K562 (cell line): ENCODE data around the gene ZMYND8. TPM values are rescaled to one million over a fixed set of nuclear protein-coding genes. Genes with fewer than 3 reads are reported as not detected.
A peak's percentile ranks its signal among the peaks of the same experiment; 100 is the strongest.

Source experiments
- AFF1 ChIP-seq, 2 experiments: fragments of 450-650 bp; IDR thresholded peaks; 2 replicates each; pipeline ENCODE4 v1.6.1; 2018; ENCODE audit warnings: mild to moderate bottlenecking in 2 of 2, low read depth in 1 of 2; ENCODE audit not compliant: partially characterized antibody in 2 of 2
- CHCHD3 ChIP-seq: fragments of 250-450 bp; sonication (Bioruptor Pico); IDR thresholded peaks from 2 replicates; pipeline ENCODE4 v2.1.2; 2022; ENCODE audit warnings: mild to moderate bottlenecking
- CHD1 ChIP-seq: fragments of 200-600 bp; sonication (generic); IDR thresholded peaks from one replicate; pipeline ENCODE4 v1.6.1; 2012; ENCODE audit warnings: mild to moderate bottlenecking, moderate library complexity, low read length, inconsistent platforms
- FOXA3 ChIP-seq, 2 experiments: fragments of 450-650 bp in 1 of 2; sonication (generic) in 1 of 2; formaldehyde crosslinking; IDR thresholded peaks in 1 of 2; conservative IDR thresholded peaks in 1 of 2; 2 replicates each; pipeline versions ENCODE4 v1.4.0 to v1.8.0; 2020 to 2022; ENCODE audit warnings: mild to moderate bottlenecking in 2 of 2, missing genetic modification reagents in 1 of 2
- GMEB1 ChIP-seq: fragments of 250-450 bp; sonication (Bioruptor Pico); IDR thresholded peaks from 2 replicates; pipeline ENCODE4 v1.4.0; 2020; ENCODE audit warnings: mild to moderate bottlenecking
- MAFF ChIP-seq: IDR thresholded peaks from 2 replicates; pipeline ENCODE4 v1.6.1; 2012; ENCODE audit warnings: low read length, improper control_type of control experiment
- PHF8 ChIP-seq: fragments of 200-600 bp; sonication (generic); IDR thresholded peaks from 2 replicates; pipeline ENCODE4 v1.6.1; 2012; ENCODE audit warnings: mixed run types, mild to moderate bottlenecking, inconsistent platforms, low read length, moderate library complexity, borderline replicate concordance
- RBFOX2 ChIP-seq: fragments of 200-400 bp; formaldehyde crosslinking; IDR thresholded peaks from 2 replicates; pipeline ENCODE4 v1.6.1; 2017; ENCODE audit warnings: low read depth, mild to moderate bottlenecking, low read length, moderate library complexity
- ZBTB40 ChIP-seq, 2 experiments: fragments of 450-650 bp in 1 of 2; sonication (generic) in 1 of 2; formaldehyde crosslinking in 1 of 2; IDR thresholded peaks; 2 replicates each; pipeline versions ENCODE4 v1.7.1 to v1.9.0; 2016 to 2022; ENCODE audit warnings: inconsistent platforms in 1 of 2, mild to moderate bottlenecking in 1 of 2, missing genetic modification reagents in 1 of 2
- ZNF134 ChIP-seq: fragments of 250-450 bp; sonication (Bioruptor Pico); conservative IDR thresholded peaks from 2 replicates; pipeline ENCODE4 v1.4.0; 2020
- polyA plus RNA-seq, 8 experiments: library from polyadenylated mRNA; depleted of rRNA in 4 of 8; stranded (reverse) in 5 of 8; unstranded in 3 of 8; fragments of >200 nt; fragmentation: Nextera tagmentation in 2 of 8; fragmentation: Illumina TruSeq in 1 of 8; extraction: Ambion mirVana in 2 of 8; extraction: Trizol in 1 of 8; gene quantifications; 2 replicates each; pipeline versions ENCODE4 v1.2.1 to v1.2.3, GENCODE V29; 2011 to 2014; ENCODE audit warnings: inconsistent platforms in 1 of 8, missing spikeins in 1 of 8
- total RNA-seq, 7 experiments: library from RNA; depleted of rRNA in 6 of 7; stranded (reverse); fragments of >200 nt in 6 of 7; fragmentation: Illumina TruSeq in 2 of 7; extraction: Trizol in 2 of 7; gene quantifications; 2 replicates each; pipeline versions ENCODE4 v1.2.1 to v1.2.3, GENCODE V29; 2011 to 2021; ENCODE audit warnings: low replicate concordance in 1 of 7

Gene ZMYND8
- total and polyA plus RNA-seq, 9 of the 15 experiments (the other 6 are each of a cell fraction or from before 2014, with no cell fraction given) = 31.8 to 148 (median 71.9) TPM

- peak; percentile 62 for TF ChIP-seq CHD1
- TF ChIP-seq GMEB1 (CRISPR knock-in tag) = peak; percentile 21; the same call in 1 of the 2 replicates
- TF ChIP-seq FOXA3 (CRISPR knock-in tag; conservative IDR thresholded peaks at IDR 0.05 in 1 of 2, IDR thresholded peaks at IDR 0.05 in 1 of 2) = 0 out of 4 replicates have a peak, but pooled peaks of 1 of the 2 experiments have one; percentile 15
- TF ChIP-seq MAFF = no peak
- TF ChIP-seq ZNF134 (CRISPR knock-in tag) = peak; percentile 62; the same call in 1 of the 2 replicates
- TF ChIP-seq PHF8 = no peak
- peak; percentile 33; the same call in 1 of the 2 replicates for TF ChIP-seq RBFOX2
- peak in 1 of 2 experiments; percentile 13 for TF ChIP-seq AFF1 (IDR thresholded peaks at IDR 0.05; ENCODE audit: low read depth in 1 of 2, partially characterized antibody in 2 of 2)
- TF ChIP-seq CHCHD3 (CRISPR knock-in tag) = no peak
- TF ChIP-seq ZBTB40 (IDR thresholded peaks at IDR 0.05) = 0 out of 2 replicates have a peak, but pooled peaks have one; percentile 16
- no peak for TF ChIP-seq ZBTB40 (CRISPR knock-in tag; IDR thresholded peaks at IDR 0.05)
Observed at GRCh38 chr20:47350691-47351545, 5.6 kb downstream of the ZMYND8 start (continued).
